OCI-LY7 (cell line): Measurements from ENCODE around the gene CCDC92. TPM values are rescaled to one million over a fixed set of nuclear protein-coding genes. Genes with fewer than 3 reads are reported as not detected.

Experiments
- BruUV-seq: library from RNA; stranded (reverse); fragments of 400-500 nt; replicated peaks from 2 replicates; lab custom pipeline; 2021; lab: Mats Ljungman, UMichigan
- CTCF ChIA-PET: fragments of 300-600 bp; sonication (Branson Sonifier 250); formaldehyde crosslinking; loops from one replicate; lab custom pipeline; 2022; ENCODE audit warnings: antibody characterized with exemption; ENCODE audit not compliant: unreplicated experiment; lab: Charles Lee
- POLR2A ChIA-PET: fragments of 300-600 bp; sonication (Branson Sonifier 250); formaldehyde crosslinking; loops from one replicate; lab custom pipeline; 2022; ENCODE audit warnings: antibody characterized with exemption; lab: Charles Lee
- DNase-seq: peaks from one replicate; pipeline ENCODE4 v3.0.0-alpha.2; 2015; ENCODE audit warnings: low spot score
- H2AFZ ChIP-seq: fragments of 200-600 bp; sonication (generic), shearing (Covaris generic); 2 replicates; pipeline ENCODE4 v1.6.1; 2014; ENCODE audit warnings: mild to moderate bottlenecking, antibody characterized with exemption, low read length, moderate library complexity
- H3K27ac ChIP-seq: fragments of 200-600 bp; sonication (generic); 2 replicates; pipeline ENCODE4 v1.5.1; 2014; ENCODE audit warnings: mixed run types, low read depth, mild to moderate bottlenecking, moderate library complexity, low read length, inconsistent platforms; ENCODE audit not compliant: poor library complexity, severe bottlenecking
- H3K36me3 ChIP-seq: fragments of 200-600 bp; sonication (generic); 2 replicates; pipeline ENCODE4 v1.6.1; 2014; ENCODE audit warnings: mild to moderate bottlenecking, antibody characterized with exemption, low read length, moderate library complexity, mixed read lengths; ENCODE audit not compliant: insufficient read depth
- H3K4me1 ChIP-seq: fragments of 200-600 bp; sonication (generic); 2 replicates; pipeline ENCODE4 v1.5.1; 2014; ENCODE audit warnings: mild to moderate bottlenecking, low read length; ENCODE audit not compliant: insufficient read depth, poor library complexity, severe bottlenecking
- H3K4me2 ChIP-seq: fragments of 200-600 bp; sonication (generic); 2 replicates; pipeline ENCODE4 v1.6.1; 2014; ENCODE audit warnings: mild to moderate bottlenecking, low read length
- H3K4me3 ChIP-seq: fragments of 200-600 bp; sonication (generic); 2 replicates; pipeline ENCODE4 v1.5.1; 2014; ENCODE audit warnings: mild to moderate bottlenecking, low read depth, low read length; ENCODE audit not compliant: poor library complexity, severe bottlenecking
- H3K79me2 ChIP-seq: fragments of 200-600 bp; sonication (generic); 2 replicates; pipeline ENCODE4 v1.6.1; 2016; ENCODE audit warnings: low read depth, mild to moderate bottlenecking, low read length, moderate library complexity, mixed read lengths; ENCODE audit not compliant: insufficient read depth
- H3K9me2 ChIP-seq: fragments of 200-600 bp; sonication (generic); 2 replicates; pipeline ENCODE4 v1.6.1; 2016; ENCODE audit warnings: mild to moderate bottlenecking, low read length, mixed read lengths; ENCODE audit not compliant: insufficient read depth
- H3K9me3 ChIP-seq: fragments of 200-600 bp; sonication (generic); 2 replicates; pipeline ENCODE4 v1.6.1; 2014; ENCODE audit warnings: mild to moderate bottlenecking, mixed run types, low read length, mixed read lengths
- H4K20me1 ChIP-seq: fragments of 200-600 bp; sonication (generic); 2 replicates; pipeline ENCODE4 v1.6.1; 2014; ENCODE audit warnings: mild to moderate bottlenecking, antibody characterized with exemption, low read length, moderate library complexity, mixed read lengths; ENCODE audit not compliant: insufficient read depth
- CTCF ChIP-seq: fragments of 200-600 bp; sonication (generic); conservative IDR thresholded peaks from 2 replicates; pipeline ENCODE4 v1.5.1; 2014; ENCODE audit warnings: mild to moderate bottlenecking, antibody characterized with exemption, low read length, moderate library complexity, mixed read lengths
- EZH2phosphoT487 ChIP-seq: fragments of 200-600 bp; sonication (generic); IDR thresholded peaks from 2 replicates; pipeline ENCODE4 v1.6.1; 2018; ENCODE audit warnings: low read depth, borderline replicate concordance, mild to moderate bottlenecking, mixed run types, antibody characterized with exemption, low read length, moderate library complexity, mixed read lengths
- intact Hi-C: fragments of 100-400 bp; cut with micrococcal nuclease; formaldehyde crosslinking; loops from one replicate; pipeline ENCODE4 v1.10.0; 2022; ENCODE audit not compliant: unreplicated experiment
- total RNA-seq, 2 experiments: library from RNA; depleted of rRNA in 1 of 2; stranded (reverse); fragments of >200 nt in 1 of 2; shearing (Covaris generic) in 1 of 2; gene quantifications; 2 replicates each; pipeline ENCODE4 v1.2.3, GENCODE V29; 2014 to 2022

Gene CCDC92
- total RNA-seq, 2 experiments from 2014 or later = 3.1 to 12.3 TPM

GRCh38 chr12:124018539-124018938, 45.9 kb upstream of the CCDC92 start:
- CTCF ChIA-PET = no interaction called here
- Histone ChIP-seq H3K9me2 (no peaks in the 10 kb centered on the region), H4K20me1 (no peaks in the 10 kb centered on the region), H3K36me3 (peaks cover 3% of the 10 kb centered on the region; the same call in 1 of the 2 replicates), H3K4me3 (no peak overlapping the region), H3K4me2 (no peak overlapping the region), H3K9me3 (no peaks in the 10 kb centered on the region), H3K27ac (no peak overlapping the region), H3K79me2 (no peaks in the 10 kb centered on the region), H3K4me1 (no peaks in the 10 kb centered on the region), H2AFZ (no peak overlapping the region; the same call in 1 of the 2 replicates)
- TF ChIP-seq CTCF (no peak), EZH2phosphoT487 (no peak)
- peak; percentile 23 for DNase-seq
- POLR2A ChIA-PET = interaction anchor here (0.6 to 1.2 kb wide), 2 partner anchors 13 to 970 kb away, joined by 4 read pairs; no protein-coding TSS in a partner anchor
- no TSS peak for BruUV-seq
- intact Hi-C loops = no loop called here

- H3K27ac ChIP-seq = no peak overlapping the region
- no peaks in the 10 kb centered on the region for H3K9me2 ChIP-seq
- H3K79me2 ChIP-seq = no peaks in the 10 kb centered on the region
- intact Hi-C loops = no loop called here
- H3K4me2 ChIP-seq = no peak overlapping the region
- H3K36me3 ChIP-seq = peaks cover 18% of the 10 kb centered on the region
- no peak overlapping the region for H3K4me3 ChIP-seq
- no peak for DNase-seq
- no peaks in the 10 kb centered on the region for H3K9me3 ChIP-seq
- POLR2A ChIA-PET = no interaction called here
- TF ChIP-seq CTCF (no peak), EZH2phosphoT487 (no peak)
- H4K20me1 ChIP-seq = no peaks in the 10 kb centered on the region
- BruUV-seq = no TSS peak
- H3K4me1 ChIP-seq = no peaks in the 10 kb centered on the region
- CTCF ChIA-PET = interaction anchor here (0.6 kb wide), 1 partner anchor 16 kb away, joined by 3 read pairs; no protein-coding TSS in a partner anchor
- H2AFZ ChIP-seq = no peak overlapping the region
These were observed 44.4 kb upstream of the CCDC92 start for GRCh38 chr12:124017064-124017463.
